PC-9 (cell line): ENCODE results near the gene B3GAT1. TPM values are rescaled to one million over a fixed set of nuclear protein-coding genes. Genes with fewer than 3 reads are reported as not detected.
"Not testable (repeated sequence)": the region's sequence is repeated elsewhere in the genome, so short reads cannot be mapped to it uniquely, and the experiment has no call there.

Source experiments
- BruUV-seq: library from RNA; stranded (reverse); fragments of 400-500 nt; replicated peaks from 2 replicates; lab custom pipeline; 2021; lab: Mats Ljungman, UMichigan
- CTCF ChIA-PET: fragments of 300-600 bp; sonication (Branson Sonifier 250); formaldehyde crosslinking; loops from one replicate; lab custom pipeline; 2022; ENCODE audit warnings: antibody characterized with exemption; lab: Charles Lee
- POLR2A ChIA-PET: fragments of 300-600 bp; sonication (Branson Sonifier 250); formaldehyde crosslinking; loops from one replicate; lab custom pipeline; 2022; ENCODE audit warnings: antibody characterized with exemption; ENCODE audit not compliant: unreplicated experiment; lab: Charles Lee
- DNase-seq, 2 experiments: peaks; one replicate each; pipeline versions ENCODE4 v3.0.0 to v3.0.0-alpha.2; 2015 to 2022; ENCODE audit warnings: mixed read lengths in 1 of 2
- H2AFZ ChIP-seq: fragments of 200-600 bp; sonication (generic); 2 replicates; pipeline ENCODE4 v1.8.1; 2017; ENCODE audit warnings: antibody characterized with exemption
- H3F3A ChIP-seq: fragments of 200-600 bp; sonication (generic); 2 replicates; pipeline ENCODE4 v1.8.1; 2017; ENCODE audit warnings: antibody characterized with exemption, mild to moderate bottlenecking, low read depth; ENCODE audit not compliant: insufficient read depth
- H3K27ac ChIP-seq: fragments of 200-600 bp; sonication (generic); 2 replicates; pipeline ENCODE4 v1.6.1; 2016; ENCODE audit warnings: mixed run types
- H3K27me3 ChIP-seq: fragments of 200-600 bp; sonication (generic); 2 replicates; pipeline ENCODE4 v1.6.1; 2016; ENCODE audit warnings: low read depth, mixed run types; ENCODE audit not compliant: insufficient read depth
- H3K36me3 ChIP-seq: fragments of 200-600 bp; sonication (generic); 2 replicates; pipeline ENCODE4 v1.6.1; 2016; ENCODE audit warnings: low read depth, mixed run types
- H3K4me1 ChIP-seq: fragments of 200-600 bp; sonication (generic); replicated peaks from 2 replicates; pipeline ENCODE4 v1.6.1; 2016; ENCODE audit warnings: mixed run types; ENCODE audit not compliant: insufficient read depth
- H3K4me2 ChIP-seq: fragments of 200-600 bp; sonication (generic); 2 replicates; pipeline ENCODE4 v1.6.1; 2017; ENCODE audit warnings: mixed run types
- H3K4me3 ChIP-seq: fragments of 200-600 bp; sonication (generic); 2 replicates; pipeline ENCODE4 v1.6.1; 2016; ENCODE audit warnings: mixed run types
- H3K79me2 ChIP-seq: fragments of 200-600 bp; sonication (generic); 2 replicates; pipeline ENCODE4 v1.6.1; 2017; ENCODE audit warnings: low read depth, mixed run types
- H3K9me2 ChIP-seq: fragments of 200-600 bp; sonication (generic); 2 replicates; pipeline ENCODE4 v1.8.1; 2017; ENCODE audit warnings: mild to moderate bottlenecking; ENCODE audit not compliant: insufficient read depth
- H3K9me3 ChIP-seq: fragments of 200-600 bp; sonication (generic); 2 replicates; pipeline ENCODE4 v1.8.1; 2016; ENCODE audit warnings: low read depth; ENCODE audit not compliant: insufficient read depth
- H4K20me1 ChIP-seq: fragments of 200-600 bp; sonication (generic); 2 replicates; pipeline ENCODE4 v1.8.1; 2017; ENCODE audit not compliant: insufficient read depth
- CTCF ChIP-seq: fragments of 200-600 bp; sonication (generic); conservative IDR thresholded peaks from 2 replicates; pipeline ENCODE4 v1.6.1; 2017; ENCODE audit warnings: mixed run types, antibody characterized with exemption, mild to moderate bottlenecking, moderate library complexity
- EZH2 ChIP-seq: fragments of 200-600 bp; sonication (generic); IDR thresholded peaks from 2 replicates; pipeline ENCODE4 v1.8.0; 2017; ENCODE audit warnings: antibody characterized with exemption, low read depth
- intact Hi-C: fragments of 100-400 bp; cut with micrococcal nuclease; formaldehyde crosslinking; loops from one replicate; pipeline ENCODE4 v1.10.0; 2022; ENCODE audit not compliant: unreplicated experiment
- total RNA-seq: library from RNA; stranded (reverse); gene quantifications from 2 replicates; pipeline ENCODE4 v1.2.3, GENCODE V29; 2021

Gene B3GAT1
- total RNA-seq, 1 experiment from 2014 or later = not detected

- no peak overlapping the region for H3K27ac ChIP-seq
- H3K4me3 ChIP-seq = no peak overlapping the region
- no peaks in the 10 kb centered on the region for H3K9me2 ChIP-seq
- no peaks in the 10 kb centered on the region for H3F3A ChIP-seq
- H3K4me2 ChIP-seq = no peak overlapping the region
- TF ChIP-seq EZH2 (no peak), CTCF (no peak)
- no peak for DNase-seq
- H3K79me2 ChIP-seq = no peaks in the 10 kb centered on the region
- no peaks in the 10 kb centered on the region for H4K20me1 ChIP-seq
- H3K27me3 ChIP-seq = peaks cover 98% of the 10 kb centered on the region
- no peak overlapping the region for H2AFZ ChIP-seq
- H3K36me3 ChIP-seq = no peaks in the 10 kb centered on the region
- ChIA-PET POLR2A (no interaction called here), CTCF (no interaction called here)
- no TSS peak for BruUV-seq
- H3K4me1 ChIP-seq = no peaks in the 10 kb centered on the region
- no peaks in the 10 kb centered on the region for H3K9me3 ChIP-seq
- intact Hi-C loops = no loop called here
These were observed 33.7 kb upstream of the B3GAT1 start for GRCh38 chr11:134445601-134446325.

GRCh38 chr11:134444160-134445108 is 32.4 kb upstream of the B3GAT1 start:
- H3F3A ChIP-seq, H3K79me2 ChIP-seq, H3K4me3 ChIP-seq, H3K4me2 ChIP-seq, H3K36me3 ChIP-seq, H3K4me1 ChIP-seq, intact Hi-C loops, DNase-seq, H4K20me1 ChIP-seq, CTCF ChIA-PET, H3K27ac ChIP-seq, H3K9me2 ChIP-seq, H2AFZ ChIP-seq, H3K9me3 ChIP-seq, BruUV-seq, POLR2A ChIA-PET: not testable (repeated sequence)
- H3K27me3 ChIP-seq = peaks cover 95% of the 10 kb centered on the region

GRCh38 chr11:134443246-134443645 is 31.2 kb upstream of the B3GAT1 start:
- TF ChIP-seq CTCF (no peak), EZH2 (no peak)
- no peak overlapping the region for H3K4me2 ChIP-seq
- no peak overlapping the region for H3K4me3 ChIP-seq
- H3K9me3 ChIP-seq = no peaks in the 10 kb centered on the region
- H3K9me2 ChIP-seq = no peaks in the 10 kb centered on the region
- no peaks in the 10 kb centered on the region for H3K79me2 ChIP-seq
- H3F3A ChIP-seq = no peaks in the 10 kb centered on the region
- ChIA-PET CTCF (no interaction called here), POLR2A (no interaction called here)
- intact Hi-C loops = no loop called here
- no peaks in the 10 kb centered on the region for H3K4me1 ChIP-seq
- H3K27ac ChIP-seq = no peak overlapping the region
- H2AFZ ChIP-seq = no peak overlapping the region
- no peaks in the 10 kb centered on the region for H3K36me3 ChIP-seq
- DNase-seq = no peak
- H4K20me1 ChIP-seq = no peaks in the 10 kb centered on the region
- H3K27me3 ChIP-seq = peaks cover 95% of the 10 kb centered on the region
- no TSS peak for BruUV-seq
